Measurements from ENCODE around the gene MPP2. TPM values are rescaled to one million over a fixed set of nuclear protein-coding genes. Genes with fewer than 3 reads are reported as not detected.

The MPP2 gene
- total RNA-seq, 6 donors from 2014 or later: 0.20 to 2.0 (median 0.74) TPM; not detected in 1

DNA sequence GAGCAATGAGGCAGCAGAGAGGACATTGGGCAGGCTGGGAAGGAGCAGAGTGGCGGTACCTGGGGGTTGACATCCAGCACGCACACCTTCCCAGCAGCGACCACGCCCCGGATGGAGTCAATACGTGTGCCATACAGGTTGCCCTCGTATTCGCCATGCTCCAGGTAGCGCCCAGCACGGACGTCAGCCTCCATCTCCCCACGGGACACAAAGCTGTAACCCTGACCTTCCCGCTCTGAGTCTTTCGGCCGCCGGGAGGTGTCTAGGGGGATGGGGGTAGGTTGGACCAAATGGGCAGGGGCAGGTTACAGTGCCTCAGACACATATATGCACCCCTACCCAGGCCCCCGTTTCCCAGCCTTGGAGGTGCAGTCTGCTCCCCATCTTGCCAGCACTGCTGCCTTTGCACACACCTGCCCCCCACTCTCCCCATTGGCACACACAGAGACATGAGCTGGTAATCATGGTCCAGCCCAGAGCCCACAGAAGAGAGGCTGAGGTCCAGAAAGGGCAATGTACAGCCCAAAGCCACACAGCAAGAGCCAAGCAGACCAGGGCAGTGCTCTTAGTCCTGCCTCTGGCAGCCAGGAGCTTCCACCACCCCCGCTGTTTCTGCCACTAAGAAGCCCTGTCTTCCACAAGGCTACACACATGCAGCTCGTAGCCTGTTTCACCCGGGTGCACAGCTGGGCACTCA is 27.5 kb downstream of the MPP2 start:
- no peaks in the 10 kb centered on the region for H3K36me3 ChIP-seq
- H3K27me3 ChIP-seq: no peaks in the 10 kb centered on the region
- no peaks in the 10 kb centered on the region for H3K9me3 ChIP-seq
- TF ChIP-seq POLR2A (IDR thresholded peaks at IDR 0.05) (no peak), EP300 (IDR thresholded peaks at IDR 0.05) (no peak), POLR2AphosphoS5 (IDR thresholded peaks at IDR 0.05) (no peak)
- TF ChIP-seq, protein P1, sequence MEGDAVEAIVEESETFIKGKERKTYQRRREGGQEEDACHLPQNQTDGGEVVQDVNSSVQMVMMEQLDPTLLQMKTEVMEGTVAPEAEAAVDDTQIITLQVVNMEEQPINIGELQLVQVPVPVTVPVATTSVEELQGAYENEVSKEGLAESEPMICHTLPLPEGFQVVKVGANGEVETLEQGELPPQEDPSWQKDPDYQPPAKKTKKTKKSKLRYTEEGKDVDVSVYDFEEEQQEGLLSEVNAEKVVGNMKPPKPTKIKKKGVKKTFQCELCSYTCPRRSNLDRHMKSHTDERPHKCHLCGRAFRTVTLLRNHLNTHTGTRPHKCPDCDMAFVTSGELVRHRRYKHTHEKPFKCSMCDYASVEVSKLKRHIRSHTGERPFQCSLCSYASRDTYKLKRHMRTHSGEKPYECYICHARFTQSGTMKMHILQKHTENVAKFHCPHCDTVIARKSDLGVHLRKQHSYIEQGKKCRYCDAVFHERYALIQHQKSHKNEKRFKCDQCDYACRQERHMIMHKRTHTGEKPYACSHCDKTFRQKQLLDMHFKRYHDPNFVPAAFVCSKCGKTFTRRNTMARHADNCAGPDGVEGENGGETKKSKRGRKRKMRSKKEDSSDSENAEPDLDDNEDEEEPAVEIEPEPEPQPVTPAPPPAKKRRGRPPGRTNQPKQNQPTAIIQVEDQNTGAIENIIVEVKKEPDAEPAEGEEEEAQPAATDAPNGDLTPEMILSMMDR (IDR thresholded peaks at IDR 0.05): no peak
- 83 to 85% methylated on average over 14 to 17 of the region's 20 CpGs for WGBS, 2 donors
- no peak for ATAC-seq (ENCODE audit: low FRiP score in 2 of 2)
- H3K27ac ChIP-seq: no peak overlapping the region
- peaks cover 0 to 8% (median 5%) of the 10 kb centered on the region in 4 donors for H3K4me1 ChIP-seq
- no peak for DNase-seq
- H3K4me3 ChIP-seq: no peak overlapping the region

DNA sequence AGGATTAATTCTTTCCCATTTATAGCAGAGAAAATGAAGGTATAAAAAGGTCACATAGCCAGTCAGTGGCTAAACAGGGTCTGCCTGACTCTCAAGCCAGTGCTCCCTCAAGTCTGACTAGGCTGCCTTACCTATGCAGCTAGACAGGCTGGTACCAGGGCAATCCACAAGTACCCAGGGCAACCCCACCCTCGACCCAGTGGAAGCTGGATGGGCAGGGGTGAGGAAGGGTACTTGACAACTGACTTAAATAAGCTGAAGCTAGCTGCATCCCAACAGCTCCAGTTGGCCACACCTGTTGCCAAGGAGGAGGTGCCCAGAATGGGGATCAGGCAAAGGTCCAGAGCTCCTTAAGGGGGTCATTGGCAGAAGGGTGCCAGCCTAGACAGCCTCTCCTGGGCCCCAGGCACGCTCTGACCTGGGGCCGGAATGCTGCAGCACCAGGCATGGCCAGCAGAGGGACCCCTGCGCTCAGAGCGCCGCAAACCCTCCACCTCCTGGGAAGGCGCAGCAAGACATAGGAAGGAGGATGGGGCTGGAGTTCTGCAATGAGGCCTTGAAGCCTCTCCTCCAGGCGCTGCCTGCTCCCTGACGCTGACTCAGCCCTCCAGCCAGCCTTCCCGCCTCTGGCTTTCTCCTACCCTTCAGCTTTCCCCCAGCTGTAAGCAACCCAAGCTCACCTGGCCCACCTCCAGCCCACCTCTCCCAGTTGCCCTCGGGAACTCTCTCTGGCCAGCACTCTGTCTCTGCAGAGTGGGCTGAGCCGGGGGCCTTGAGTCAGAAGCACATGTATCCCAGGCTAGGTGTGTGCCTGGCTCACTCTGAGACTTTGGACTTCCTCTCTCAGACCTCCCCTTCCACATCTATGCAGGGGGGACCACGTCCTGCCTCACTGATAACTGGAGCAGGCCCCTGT is 28.8 kb downstream of the MPP2 start:
- Histone ChIP-seq H3K27me3 (no peaks in the 10 kb centered on the region), H3K9me3 (no peaks in the 10 kb centered on the region), H3K4me1 (peaks cover 0 to 8% (median 5%) of the 10 kb centered on the region in 4 donors), H3K4me3 (no peak overlapping the region), H3K27ac (no peak overlapping the region), H3K36me3 (no peaks in the 10 kb centered on the region)
- DNase-seq: peak; percentile 65 to 95
- TF ChIP-seq POLR2AphosphoS5 (IDR thresholded peaks at IDR 0.05): no peak
- TF ChIP-seq, protein P1 (IDR thresholded peaks at IDR 0.05): peak; percentile 89 to 95 (median 92)
- peak; percentile 86 to 92 for ATAC-seq (ENCODE audit: low FRiP score in 2 of 2)
- 22 to 52% methylated on average over 6 to 13 of the region's 13 CpGs for WGBS, 2 donors

DNA sequence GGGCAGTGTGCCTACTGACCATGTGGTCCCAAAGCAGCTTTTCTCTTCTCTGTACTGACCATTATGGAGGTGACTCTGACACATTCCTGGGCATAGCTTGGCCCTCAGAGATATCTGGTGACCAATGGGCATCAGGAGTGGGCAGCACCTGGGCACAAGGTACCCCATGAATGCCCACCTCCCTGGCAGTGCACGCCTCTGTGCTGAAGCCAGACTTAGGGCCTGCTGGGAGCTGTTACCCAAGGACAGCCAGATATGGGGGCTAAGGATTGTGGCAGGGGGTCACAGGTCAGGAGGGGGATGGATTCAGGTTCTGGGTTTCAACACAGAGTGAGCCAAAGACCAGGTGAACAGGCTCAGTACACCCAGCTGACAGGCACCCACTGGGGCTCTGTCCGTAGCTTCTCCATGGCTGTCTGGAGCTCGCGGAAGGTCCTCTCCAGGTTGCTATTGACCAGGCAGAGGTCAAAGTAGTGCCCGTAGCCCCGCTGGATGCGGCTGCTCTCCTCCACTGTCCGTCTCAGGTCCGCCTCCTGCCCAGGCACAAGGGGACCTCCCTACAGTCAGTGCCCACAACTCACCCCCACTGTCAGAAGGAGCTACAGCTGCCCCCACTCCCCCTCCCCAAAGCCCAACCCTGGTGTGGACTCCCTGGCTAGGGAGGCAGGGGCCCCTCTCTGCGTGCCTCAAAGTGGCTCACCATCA is 29.7 kb downstream of the MPP2 start:
- ATAC-seq (ENCODE audit: low FRiP score in 2 of 2) (no peak), DNase-seq (no peak)
- Histone ChIP-seq H3K9me3 (no peaks in the 10 kb centered on the region), H3K4me1 (peaks cover 0 to 8% (median 5%) of the 10 kb centered on the region in 4 donors), H3K27ac (no peak overlapping the region), H3K27me3 (no peaks in the 10 kb centered on the region), H3K36me3 (no peaks in the 10 kb centered on the region), H3K4me3 (no peak overlapping the region)
- WGBS, 2 donors: 93 to 95% methylated on average over 10 of the region's 10 CpGs
- TF ChIP-seq, protein P1 (IDR thresholded peaks at IDR 0.05): no peak

DNA sequence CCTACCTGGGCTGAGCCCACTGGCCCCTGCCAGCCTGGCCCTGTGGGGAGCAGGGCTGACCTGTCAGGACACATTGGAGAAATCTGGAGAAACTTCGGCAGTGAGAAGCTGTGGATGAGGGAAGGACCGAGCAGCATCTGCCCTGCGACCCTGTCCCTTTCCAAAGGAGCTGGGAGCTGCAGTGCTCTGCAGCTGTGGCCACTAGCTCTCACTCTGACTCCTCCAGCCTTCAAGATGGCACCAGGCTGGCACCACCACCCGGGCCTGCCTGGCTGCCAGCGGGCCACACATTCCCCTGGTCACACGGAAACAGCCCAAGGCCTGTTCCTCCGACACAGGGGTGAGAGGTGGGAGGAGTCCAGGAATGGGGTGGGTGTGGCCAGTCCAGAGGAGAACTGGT is 30.3 kb downstream of the MPP2 start:
- DNase-seq (no peak), ATAC-seq (ENCODE audit: low FRiP score in 2 of 2) (no peak)
- Histone ChIP-seq H3K9me3 (no peaks in the 10 kb centered on the region), H3K27me3 (no peaks in the 10 kb centered on the region), H3K4me1 (peaks cover 0 to 8% (median 5%) of the 10 kb centered on the region in 4 donors), H3K4me3 (no peak overlapping the region), H3K36me3 (no peaks in the 10 kb centered on the region), H3K27ac (no peak overlapping the region)
- TF ChIP-seq, protein P1 (IDR thresholded peaks at IDR 0.05): no peak
- no peak for TF ChIP-seq POLR2AphosphoS5 (IDR thresholded peaks at IDR 0.05)
- no peak for TF ChIP-seq EP300 (IDR thresholded peaks at IDR 0.05)
- no peak for TF ChIP-seq POLR2A (IDR thresholded peaks at IDR 0.05)
- WGBS, 2 donors: 88% methylated on average over 6 of the region's 7 CpGs; no CpG with 5 or more reads in 1 of the 2 donors
